Karpas-422 (cell line): ENCODE data around the gene CDA. TPM values are rescaled to one million over a fixed set of nuclear protein-coding genes. Genes with fewer than 3 reads are reported as not detected.
A peak's percentile ranks its signal among the peaks of the same experiment; 100 is the strongest.

Experiments used
- DNase-seq: peaks from one replicate; pipeline ENCODE4 v3.0.0-alpha.2; 2015
- H2AFZ ChIP-seq: fragments of 200-600 bp; sonication (generic); 2 replicates; pipeline ENCODE4 v1.6.1; 2014; ENCODE audit warnings: antibody characterized with exemption, low read length, mixed read lengths
- H3K27ac ChIP-seq: fragments of 200-600 bp; sonication (generic); 2 replicates; pipeline ENCODE4 v1.5.1; 2014; ENCODE audit warnings: mild to moderate bottlenecking, low read length, moderate library complexity
- H3K27me3 ChIP-seq: fragments of 200-600 bp; sonication (generic); 2 replicates; pipeline ENCODE4 v1.6.1; 2014; ENCODE audit warnings: low read length, mixed read lengths
- H3K36me3 ChIP-seq: fragments of 200-600 bp; sonication (generic); 2 replicates; pipeline ENCODE4 v1.6.1; 2014; ENCODE audit warnings: low read length, mixed read lengths; ENCODE audit not compliant: insufficient read depth
- H3K4me1 ChIP-seq: fragments of 200-600 bp; sonication (generic); 2 replicates; pipeline ENCODE4 v1.6.1; 2014; ENCODE audit warnings: mild to moderate bottlenecking, low read length, mixed read lengths
- H3K4me2 ChIP-seq: fragments of 200-600 bp; sonication (generic); 2 replicates; pipeline ENCODE4 v1.6.1; 2014; ENCODE audit warnings: low read length, low read depth, mild to moderate bottlenecking; ENCODE audit not compliant: poor library complexity, severe bottlenecking
- H3K4me3 ChIP-seq: fragments of 200-600 bp; sonication (generic); 2 replicates; pipeline ENCODE4 v1.5.1; 2014; ENCODE audit warnings: mild to moderate bottlenecking, antibody characterized with exemption, low read length, mixed read lengths
- H3K79me2 ChIP-seq: fragments of 200-600 bp; sonication (generic); 2 replicates; pipeline ENCODE4 v1.6.1; 2014; ENCODE audit warnings: mild to moderate bottlenecking, low read length, mixed read lengths
- H3K9ac ChIP-seq: fragments of 200-600 bp; sonication (generic); 2 replicates; pipeline ENCODE4 v1.6.0; 2014; ENCODE audit warnings: low read length
- H3K9me2 ChIP-seq: fragments of 200-600 bp; sonication (generic), shearing (Covaris generic); replicated peaks from 2 replicates; pipeline ENCODE4 v1.6.0; 2014; ENCODE audit warnings: mild to moderate bottlenecking, low read length, moderate library complexity; ENCODE audit not compliant: insufficient read depth
- H3K9me3 ChIP-seq: fragments of 300-700, 200-600 bp; sonication (generic); 2 replicates; pipeline ENCODE4 v1.6.1; 2014; ENCODE audit warnings: low read length, mixed read lengths
- H4K20me1 ChIP-seq: fragments of 200-600 bp; sonication (generic); 2 replicates; pipeline ENCODE4 v1.6.1; 2014; ENCODE audit warnings: mild to moderate bottlenecking, antibody characterized with exemption, low read length, low read depth; ENCODE audit not compliant: insufficient read depth
- total RNA-seq: library from RNA; depleted of rRNA; stranded (reverse); fragments of >200 nt; shearing (Covaris generic); gene quantifications from 2 replicates; pipeline ENCODE4 v1.2.3, GENCODE V29; 2014; ENCODE audit warnings: low replicate concordance

CDA gene
- total RNA-seq, 1 experiment from 2014 or later = not detected

- Histone ChIP-seq H3K9ac (no peak overlapping the region), H2AFZ (no peak overlapping the region; the same call in 1 of the 2 replicates)
These were observed 27.3 kb downstream of the CDA start for GRCh38 chr1:20615946-20616846.

GRCh38 chr1:20616847-20617487 lies 28.1 kb downstream of the CDA start:
- Histone ChIP-seq H3K4me2 (peak overlapping the region; percentile 31), H3K36me3 (no peaks in the 10 kb centered on the region), H3K9ac (no peak overlapping the region), H4K20me1 (no peaks in the 10 kb centered on the region), H3K4me3 (no peak overlapping the region), H3K79me2 (no peaks in the 10 kb centered on the region), H3K4me1 (peaks cover 9% of the 10 kb centered on the region), H3K27ac (no peak overlapping the region), H3K27me3 (no peaks in the 10 kb centered on the region), H2AFZ (no peak overlapping the region), H3K9me2 (no peaks in the 10 kb centered on the region), H3K9me3 (no peaks in the 10 kb centered on the region)
- no peak for DNase-seq

More at GRCh38 chr1:20615946-20616846, 27.3 kb downstream of the CDA start:
- H3K79me2 ChIP-seq = no peaks in the 10 kb centered on the region
- no peaks in the 10 kb centered on the region for H3K36me3 ChIP-seq
- no peaks in the 10 kb centered on the region for H3K9me2 ChIP-seq
- no peak overlapping the region for H3K27ac ChIP-seq
- H4K20me1 ChIP-seq = no peaks in the 10 kb centered on the region
- H3K27me3 ChIP-seq = no peaks in the 10 kb centered on the region
- H3K9me3 ChIP-seq = no peaks in the 10 kb centered on the region
- H3K4me3 ChIP-seq = no peak overlapping the region
- peak; percentile 50 for DNase-seq
- H3K4me2 ChIP-seq = peak overlapping the region; percentile 31
- H3K4me1 ChIP-seq = peaks cover 9% of the 10 kb centered on the region

GRCh38 chr1:20618550-20618949 lies 29.7 kb downstream of the CDA start:
- H4K20me1 ChIP-seq = no peaks in the 10 kb centered on the region
- DNase-seq = no peak
- no peak overlapping the region for H3K4me2 ChIP-seq
- no peak overlapping the region for H2AFZ ChIP-seq
- H3K36me3 ChIP-seq = no peaks in the 10 kb centered on the region
- no peak overlapping the region for H3K9ac ChIP-seq
- no peaks in the 10 kb centered on the region for H3K27me3 ChIP-seq
- no peaks in the 10 kb centered on the region for H3K9me3 ChIP-seq
- no peak overlapping the region for H3K27ac ChIP-seq
- no peaks in the 10 kb centered on the region for H3K79me2 ChIP-seq
- peaks cover 9% of the 10 kb centered on the region for H3K4me1 ChIP-seq
- no peak overlapping the region for H3K4me3 ChIP-seq
- no peaks in the 10 kb centered on the region for H3K9me2 ChIP-seq

- Histone ChIP-seq H2AFZ (no peak overlapping the region), H3K36me3 (no peaks in the 10 kb centered on the region), H4K20me1 (no peaks in the 10 kb centered on the region), H3K27ac (no peak overlapping the region), H3K27me3 (no peaks in the 10 kb centered on the region), H3K4me1 (peaks cover 9% of the 10 kb centered on the region), H3K9ac (no peak overlapping the region), H3K79me2 (no peaks in the 10 kb centered on the region), H3K4me2 (no peak overlapping the region), H3K9me2 (no peaks in the 10 kb centered on the region), H3K4me3 (no peak overlapping the region), H3K9me3 (no peaks in the 10 kb centered on the region)
- DNase-seq = no peak
These were observed 31.1 kb downstream of the CDA start for GRCh38 chr1:20619999-20620398.

- H2AFZ ChIP-seq = no peak overlapping the region
- no peak for DNase-seq
- peaks cover 9% of the 10 kb centered on the region for H3K4me1 ChIP-seq
- no peaks in the 10 kb centered on the region for H3K27me3 ChIP-seq
- H3K4me3 ChIP-seq = no peak overlapping the region
- no peak overlapping the region for H3K4me2 ChIP-seq
- no peak overlapping the region for H3K9ac ChIP-seq
- no peaks in the 10 kb centered on the region for H3K9me2 ChIP-seq
- no peaks in the 10 kb centered on the region for H3K9me3 ChIP-seq
- H3K79me2 ChIP-seq = no peaks in the 10 kb centered on the region
- H4K20me1 ChIP-seq = no peaks in the 10 kb centered on the region
- H3K27ac ChIP-seq = no peak overlapping the region
- H3K36me3 ChIP-seq = no peaks in the 10 kb centered on the region
These were observed 32.1 kb downstream of the CDA start for GRCh38 chr1:20621012-20621411.

- H3K4me1 ChIP-seq = no peaks in the 10 kb centered on the region
- H3K36me3 ChIP-seq = no peaks in the 10 kb centered on the region
These were observed 35.8 kb downstream of the CDA start for GRCh38 chr1:20624709-20625108.

GRCh38 chr1:20625176-20626097 lies 36.5 kb downstream of the CDA start:
- no peaks in the 10 kb centered on the region for H3K36me3 ChIP-seq
- no peaks in the 10 kb centered on the region for H3K9me2 ChIP-seq
- no peaks in the 10 kb centered on the region for H3K4me1 ChIP-seq
- no peak for DNase-seq
- no peaks in the 10 kb centered on the region for H3K9me3 ChIP-seq
- no peak overlapping the region for H3K27ac ChIP-seq
- no peak overlapping the region for H3K4me2 ChIP-seq
- H2AFZ ChIP-seq = no peak overlapping the region
- no peak overlapping the region for H3K9ac ChIP-seq
- no peaks in the 10 kb centered on the region for H4K20me1 ChIP-seq
- no peaks in the 10 kb centered on the region for H3K79me2 ChIP-seq
- H3K4me3 ChIP-seq = no peak overlapping the region
- no peaks in the 10 kb centered on the region for H3K27me3 ChIP-seq

More at GRCh38 chr1:20624709-20625108, 35.8 kb downstream of the CDA start:
- Histone ChIP-seq H3K4me3 (no peak overlapping the region), H2AFZ (no peak overlapping the region), H3K27ac (no peak overlapping the region), H3K79me2 (no peaks in the 10 kb centered on the region), H3K9me3 (no peaks in the 10 kb centered on the region), H3K9ac (no peak overlapping the region), H3K4me2 (no peak overlapping the region), H3K9me2 (no peaks in the 10 kb centered on the region), H3K27me3 (no peaks in the 10 kb centered on the region), H4K20me1 (no peaks in the 10 kb centered on the region)
- DNase-seq = no peak

- Histone ChIP-seq H3K4me2 (no peak overlapping the region), H3K9me2 (no peaks in the 10 kb centered on the region), H3K36me3 (no peaks in the 10 kb centered on the region), H3K4me3 (no peak overlapping the region), H4K20me1 (no peaks in the 10 kb centered on the region), H3K9me3 (no peaks in the 10 kb centered on the region), H2AFZ (no peak overlapping the region), H3K27me3 (no peaks in the 10 kb centered on the region), H3K27ac (no peak overlapping the region), H3K4me1 (no peaks in the 10 kb centered on the region), H3K79me2 (no peaks in the 10 kb centered on the region), H3K9ac (no peak overlapping the region)
- DNase-seq = no peak
These were observed 37.2 kb downstream of the CDA start for GRCh38 chr1:20626098-20626427.
